HG03457 (cell line): ENCODE measurements around the gene MSLN.

Experiments used
- ATAC-seq: cut with Tn5 transposase; IDR thresholded peaks from one replicate; pipeline ENCODE4 v1.9.1; 2021; ENCODE audit warnings: moderate number of reproducible peaks; ENCODE audit not compliant: unreplicated experiment

Gene MSLN

GRCh38 chr16:722835-723633 lies 37.5 kb upstream of the MSLN start:
- no peak for ATAC-seq

GRCh38 chr16:723695-724094 lies 36.8 kb upstream of the MSLN start:
- ATAC-seq: no peak

GRCh38 chr16:724188-725040 lies 36.1 kb upstream of the MSLN start:
- ATAC-seq: no peak

- ATAC-seq: no peak
These were observed 35.5 kb upstream of the MSLN start for GRCh38 chr16:725041-725376.

- no peak for ATAC-seq
These were observed 34.9 kb upstream of the MSLN start for GRCh38 chr16:725463-726187.

- ATAC-seq: no peak
These were observed 34.4 kb upstream of the MSLN start for GRCh38 chr16:726188-726437.

GRCh38 chr16:726438-727290 lies 33.9 kb upstream of the MSLN start, which contains the start of the genes CCDC78 and HAGHL:
Gene CCDC78 (minus strand): TSS chr16:726443. CDS start chr16:726367, 76 bp downstream.
Gene HAGHL (plus strand): TSS chr16:727106. CDS start chr16:727510, 404 bp downstream.
- no peak for ATAC-seq

GRCh38 chr16:727291-727977 lies 33.1 kb upstream of the MSLN start:
- no peak for ATAC-seq

GRCh38 chr16:728131-728889 lies 32.2 kb upstream of the MSLN start:
- no peak for ATAC-seq

GRCh38 chr16:728890-729744 lies 31.4 kb upstream of the MSLN start:
- ATAC-seq: no peak

- no peak for ATAC-seq
These were observed 30.5 kb upstream of the MSLN start for GRCh38 chr16:729768-730665.

GRCh38 chr16:730666-731509 lies 29.6 kb upstream of the MSLN start:
- ATAC-seq: no peak

- ATAC-seq: no peak
These were observed 28.2 kb upstream of the MSLN start for GRCh38 chr16:732332-732731.

GRCh38 chr16:732936-733335 lies 27.6 kb upstream of the MSLN start:
- no peak for ATAC-seq

- no peak for ATAC-seq
These were observed 26.9 kb upstream of the MSLN start for GRCh38 chr16:733382-734207.
